Endothelial cell (in vitro differentiated cells): ENCODE measurements around the gene EEPD1. TPM values are rescaled to one million over a fixed set of nuclear protein-coding genes. Genes with fewer than 3 reads are reported as not detected.
A peak's percentile ranks its signal among the peaks of the same experiment; 100 is the strongest.

Source experiments
- DNase-seq: peaks from one replicate; pipeline ENCODE4 v3.0.0; 2021; ENCODE audit warnings: low spot score
- H3K27ac Mint-ChIP-seq: one replicate; pipeline ENCODE4 v1.8.0; 2021; ENCODE audit warnings: mixed read lengths, inconsistent platforms; ENCODE audit not compliant: unreplicated experiment
- H3K27me3 Mint-ChIP-seq: one replicate; pipeline ENCODE4 v1.8.0; 2021; ENCODE audit warnings: mild to moderate bottlenecking, moderate library complexity, mixed read lengths, inconsistent platforms; ENCODE audit not compliant: unreplicated experiment
- H3K36me3 Mint-ChIP-seq: one replicate; pipeline ENCODE4 v1.8.0; 2021; ENCODE audit warnings: mild to moderate bottlenecking, low read depth, mixed read lengths, inconsistent platforms; ENCODE audit not compliant: unreplicated experiment
- H3K4me1 Mint-ChIP-seq: one replicate; pipeline ENCODE4 v1.8.0; 2021; ENCODE audit warnings: mild to moderate bottlenecking, mixed read lengths, inconsistent platforms; ENCODE audit not compliant: unreplicated experiment
- H3K4me3 Mint-ChIP-seq: one replicate; pipeline ENCODE4 v1.8.0; 2021; ENCODE audit warnings: mild to moderate bottlenecking, mixed read lengths, inconsistent platforms; ENCODE audit not compliant: unreplicated experiment
- H3K9me3 Mint-ChIP-seq: one replicate; pipeline ENCODE4 v1.8.0; 2021; ENCODE audit warnings: mixed read lengths, inconsistent platforms; ENCODE audit not compliant: unreplicated experiment
- total RNA-seq: library from RNA; stranded (reverse); fragmentation: NEBNext Ultra II Directional; extraction: Animal tissue kit (Norgen Biotek cat#: 25700); gene quantifications from one replicate; pipeline ENCODE4 v1.2.1, GENCODE V29; 2021; ENCODE audit not compliant: unreplicated experiment
- TF ChIP-seq, protein P1 (sequence below): fragments of 200-600 bp; sonication (generic); IDR thresholded peaks from one replicate; pipeline ENCODE4 v1.5.0; 2021; ENCODE audit warnings: antibody characterized with exemption; ENCODE audit not compliant: unreplicated experiment

Gene EEPD1
- total RNA-seq, 1 donor from 2014 or later: 12.6 TPM

DNA sequence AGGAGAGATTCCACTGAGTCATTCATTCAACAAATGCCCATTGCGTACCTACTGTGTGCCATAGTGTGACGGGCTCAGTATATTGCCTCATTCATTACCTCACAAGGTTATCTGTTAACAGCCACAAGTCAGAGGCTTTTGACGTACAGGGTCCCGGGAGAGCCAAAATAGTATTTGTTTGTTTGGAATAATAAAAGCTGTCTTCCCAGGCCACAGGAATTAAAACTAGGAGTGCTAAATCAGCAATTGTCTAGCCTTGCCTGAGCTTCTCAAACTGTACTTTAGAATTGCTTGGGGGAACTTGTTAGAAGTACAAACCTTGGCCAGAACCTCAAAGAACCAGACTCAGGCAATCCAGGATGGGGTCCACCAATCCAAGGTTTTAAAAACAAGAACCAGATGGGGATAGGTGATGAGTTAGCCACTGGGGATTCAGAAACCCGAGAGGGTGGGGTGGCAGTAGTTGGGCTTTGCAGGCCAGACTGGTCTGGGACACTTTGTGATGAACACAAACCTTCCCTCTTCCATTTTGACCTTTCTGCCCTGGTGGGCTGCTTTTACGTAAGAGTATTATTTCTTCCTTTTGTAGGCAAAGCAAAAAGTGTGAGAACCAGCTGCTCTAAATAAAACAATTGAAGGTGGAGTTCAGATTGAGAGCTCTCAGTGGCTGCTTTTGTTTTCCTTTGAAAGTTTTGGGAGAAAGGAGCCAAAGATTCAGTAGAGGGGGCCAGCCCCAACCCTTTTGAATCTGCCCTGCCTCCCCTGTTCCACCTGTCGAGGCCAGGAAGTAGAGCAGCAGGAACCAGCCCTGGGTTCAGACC is 123.6 kb downstream of the EEPD1 start:
- Mint-ChIP-seq H3K9me3 (no peaks in the 10 kb centered on the region), H3K4me1 (peaks cover 44% of the 10 kb centered on the region), H3K36me3 (peaks cover 5% of the 10 kb centered on the region), H3K27ac (no peak overlapping the region), H3K27me3 (peaks cover 13% of the 10 kb centered on the region), H3K4me3 (no peak overlapping the region)
- no peak for DNase-seq
- TF ChIP-seq, protein P1, sequence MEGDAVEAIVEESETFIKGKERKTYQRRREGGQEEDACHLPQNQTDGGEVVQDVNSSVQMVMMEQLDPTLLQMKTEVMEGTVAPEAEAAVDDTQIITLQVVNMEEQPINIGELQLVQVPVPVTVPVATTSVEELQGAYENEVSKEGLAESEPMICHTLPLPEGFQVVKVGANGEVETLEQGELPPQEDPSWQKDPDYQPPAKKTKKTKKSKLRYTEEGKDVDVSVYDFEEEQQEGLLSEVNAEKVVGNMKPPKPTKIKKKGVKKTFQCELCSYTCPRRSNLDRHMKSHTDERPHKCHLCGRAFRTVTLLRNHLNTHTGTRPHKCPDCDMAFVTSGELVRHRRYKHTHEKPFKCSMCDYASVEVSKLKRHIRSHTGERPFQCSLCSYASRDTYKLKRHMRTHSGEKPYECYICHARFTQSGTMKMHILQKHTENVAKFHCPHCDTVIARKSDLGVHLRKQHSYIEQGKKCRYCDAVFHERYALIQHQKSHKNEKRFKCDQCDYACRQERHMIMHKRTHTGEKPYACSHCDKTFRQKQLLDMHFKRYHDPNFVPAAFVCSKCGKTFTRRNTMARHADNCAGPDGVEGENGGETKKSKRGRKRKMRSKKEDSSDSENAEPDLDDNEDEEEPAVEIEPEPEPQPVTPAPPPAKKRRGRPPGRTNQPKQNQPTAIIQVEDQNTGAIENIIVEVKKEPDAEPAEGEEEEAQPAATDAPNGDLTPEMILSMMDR: no peak

DNA sequence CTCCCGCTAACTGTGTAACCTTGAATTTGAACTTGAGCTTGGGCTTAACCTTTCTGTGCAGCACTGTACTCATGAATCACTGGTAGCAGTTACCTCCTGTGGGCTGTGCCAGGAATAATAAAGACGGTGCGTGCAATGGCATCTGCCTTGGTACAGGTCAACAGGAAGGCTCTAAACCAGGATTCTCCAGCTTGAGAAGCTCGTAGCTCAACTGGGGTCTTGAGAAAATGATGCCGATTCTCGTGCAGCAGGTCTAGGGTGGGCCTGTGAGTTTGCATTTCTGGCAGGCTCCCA is 124.1 kb downstream of the EEPD1 start:
- TF ChIP-seq, protein P1: no peak
- DNase-seq: no peak
- no peak overlapping the region for H3K4me3 Mint-ChIP-seq
- H3K4me1 Mint-ChIP-seq: peaks cover 42% of the 10 kb centered on the region
- H3K36me3 Mint-ChIP-seq: peaks cover 5% of the 10 kb centered on the region
- peaks cover 13% of the 10 kb centered on the region for H3K27me3 Mint-ChIP-seq
- H3K27ac Mint-ChIP-seq: peak overlapping the region; percentile 3
- no peaks in the 10 kb centered on the region for H3K9me3 Mint-ChIP-seq

DNA sequence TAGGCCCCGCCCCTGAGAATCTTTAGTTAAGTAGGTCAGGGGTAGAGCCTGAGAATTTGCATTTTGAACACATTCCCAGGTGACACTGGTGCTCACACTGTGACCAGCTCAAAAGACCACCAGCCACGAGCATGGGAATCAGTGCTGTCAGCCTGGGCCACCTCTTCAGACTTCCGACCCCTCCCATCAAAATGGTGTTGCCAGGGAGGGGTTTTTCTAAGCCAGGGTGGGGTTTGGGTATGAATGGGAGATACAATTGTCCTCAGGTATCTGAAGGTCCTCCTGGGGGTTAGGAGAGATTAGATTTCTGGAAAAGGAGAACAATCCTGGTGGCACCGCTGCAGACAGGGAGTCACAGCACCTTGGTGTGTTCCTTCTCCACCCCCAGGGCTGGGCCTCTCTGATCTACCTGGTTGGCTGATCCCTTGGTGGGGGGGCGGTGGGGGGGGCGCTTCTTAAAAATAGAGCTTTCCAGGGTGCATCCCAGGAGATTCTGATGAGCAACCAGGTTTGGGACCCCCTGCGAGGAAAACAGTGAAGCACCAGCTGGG is 125.1 kb downstream of the EEPD1 start:
- DNase-seq: no peak

DNA sequence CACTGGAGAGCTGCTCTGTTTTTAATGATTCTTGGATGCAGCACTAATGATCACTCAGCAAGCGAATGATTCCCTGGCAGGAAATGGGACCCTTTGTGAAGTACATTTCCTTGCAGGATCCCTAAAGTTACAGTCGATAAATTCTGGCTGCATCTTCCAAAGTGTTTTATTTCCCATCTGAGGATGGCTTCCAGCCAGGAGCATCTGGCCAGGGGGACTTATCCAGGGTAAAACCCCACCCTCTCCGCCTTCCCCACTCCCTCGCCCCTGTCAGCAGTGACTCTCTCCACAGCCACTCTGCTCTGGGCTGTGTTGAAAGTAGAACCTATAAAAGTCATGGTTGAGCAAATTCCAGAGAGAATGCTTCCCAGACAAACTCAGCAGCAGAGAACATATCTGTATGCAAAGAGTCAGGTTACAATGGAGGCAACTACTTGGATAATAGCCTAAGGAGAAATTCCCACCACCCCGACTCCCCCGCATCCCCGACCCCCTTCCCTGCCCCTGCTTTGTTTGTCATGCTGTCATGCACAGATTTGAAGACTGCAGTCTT is 125.6 kb downstream of the EEPD1 start:
- peaks cover 5% of the 10 kb centered on the region for H3K36me3 Mint-ChIP-seq
- no peaks in the 10 kb centered on the region for H3K9me3 Mint-ChIP-seq
- DNase-seq: no peak
- H3K27me3 Mint-ChIP-seq: peaks cover 9% of the 10 kb centered on the region
- no peak overlapping the region for H3K27ac Mint-ChIP-seq
- no peak overlapping the region for H3K4me3 Mint-ChIP-seq
- H3K4me1 Mint-ChIP-seq: peaks cover 35% of the 10 kb centered on the region
- TF ChIP-seq, protein P1: no peak

More for the DNA sequence above, 125.1 kb downstream of the EEPD1 start:
- Mint-ChIP-seq H3K4me3 (no peak overlapping the region), H3K27ac (no peak overlapping the region), H3K4me1 (peaks cover 37% of the 10 kb centered on the region), H3K27me3 (peaks cover 11% of the 10 kb centered on the region), H3K36me3 (peaks cover 5% of the 10 kb centered on the region), H3K9me3 (no peaks in the 10 kb centered on the region)
- TF ChIP-seq, protein P1: no peak
